Hepatocyte (in vitro differentiated cells): ENCODE data around the gene CDK15.

ENCODE experiments used
- CTCF ChIP-seq: fragments of 200-600 bp; sonication (generic); IDR thresholded peaks from 2 replicates; pipeline ENCODE4 v1.5.1; 2016; ENCODE audit warnings: antibody characterized with exemption, mild to moderate bottlenecking; ENCODE audit not compliant: poor library complexity
- EZH2 ChIP-seq: fragments of 200-600 bp; sonication (generic); IDR thresholded peaks from 2 replicates; pipeline ENCODE4 v1.6.1; 2016; ENCODE audit warnings: antibody characterized with exemption, mild to moderate bottlenecking, borderline replicate concordance

- TF ChIP-seq CTCF (no peak), EZH2 (no peak)
Measured at GRCh38 chr2:201880579-201880978, 74.2 kb downstream of the CDK15 start.
